ENCODE results near the gene C5orf24.
"Not testable (repeated sequence)": the region's sequence is repeated elsewhere in the genome, so short reads cannot be mapped to it uniquely, and the experiment has no call there.

The C5orf24 gene

DNA sequence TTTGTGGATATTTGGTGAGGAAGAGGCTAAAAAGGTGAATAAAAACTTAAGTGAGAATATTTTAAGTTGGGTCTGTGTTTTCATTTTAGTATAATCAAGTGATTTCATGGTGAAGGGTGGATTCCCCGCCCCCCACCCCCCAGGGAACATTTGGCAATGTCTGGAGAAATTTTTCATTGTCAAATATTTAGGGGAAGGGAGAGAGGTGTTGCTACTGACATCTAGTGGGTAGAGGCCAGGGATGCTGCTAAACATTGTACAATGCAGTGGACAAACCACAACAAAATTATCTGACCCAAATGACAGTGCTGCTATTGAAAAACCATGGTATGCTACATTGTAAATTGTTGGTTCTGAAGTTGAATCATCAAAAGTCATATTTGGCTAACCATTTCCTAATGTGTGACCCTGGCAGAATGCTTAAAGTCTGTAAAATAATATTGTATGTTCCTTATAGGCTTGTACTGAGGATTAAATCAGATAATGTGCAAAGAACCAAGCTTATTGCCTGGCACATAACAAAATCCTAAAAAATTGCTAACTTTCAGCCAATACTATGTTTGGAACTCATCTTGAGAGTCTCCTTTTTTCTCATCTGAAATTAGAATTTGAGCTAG is 5.6 kb downstream of the C5orf24 start:
- TF ChIP-seq CTCF (conservative IDR thresholded peaks at IDR 0.05; ENCODE audit: control insufficient read depth, insufficient read depth, low read depth, low read length) = peak; percentile 71
- peak; percentile 67 for DNase-seq (ENCODE audit: low read depth)

GRCh38 chr5:134856465-134856864 is 10.7 kb downstream of the C5orf24 start:
- DNase-seq (ENCODE audit: low read depth); H3K4me3 ChIP-seq (ENCODE audit: control insufficient read depth, low read depth, low read length): not testable (repeated sequence)

More for the DNA sequence above, 5.6 kb downstream of the C5orf24 start:
- H3K4me3 ChIP-seq (ENCODE audit: control insufficient read depth, low read depth, low read length) = no peak overlapping the region

- DNase-seq (ENCODE audit: low read depth) = no peak
- no peak overlapping the region for H3K4me3 ChIP-seq (ENCODE audit: control insufficient read depth, low read depth, low read length)
- TF ChIP-seq CTCF (conservative IDR thresholded peaks at IDR 0.05; ENCODE audit: control insufficient read depth, insufficient read depth, low read depth, low read length) = no peak
These were observed 11.6 kb downstream of the C5orf24 start for GRCh38 chr5:134857401-134857800.

- no peak for DNase-seq (ENCODE audit: low read depth)
- no peak overlapping the region for H3K4me3 ChIP-seq (ENCODE audit: control insufficient read depth, low read depth, low read length)
- no peak for TF ChIP-seq CTCF (conservative IDR thresholded peaks at IDR 0.05; ENCODE audit: control insufficient read depth, insufficient read depth, low read depth, low read length)
These were observed 18.9 kb downstream of the C5orf24 start for GRCh38 chr5:134864707-134865106.

GRCh38 chr5:134873494-134873893 is 27.7 kb downstream of the C5orf24 start:
- peak; percentile 7 for DNase-seq (ENCODE audit: low read depth)
- TF ChIP-seq CTCF (conservative IDR thresholded peaks at IDR 0.05; ENCODE audit: control insufficient read depth, insufficient read depth, low read depth, low read length) = no peak
- peak overlapping the region; percentile 77 for H3K4me3 ChIP-seq (ENCODE audit: control insufficient read depth, low read depth, low read length)

GRCh38 chr5:134873987-134874830 is 28.4 kb downstream of the C5orf24 start, which contains the start of gene TXNDC15:
Gene TXNDC15 (plus strand): TSS chr5:134874371. CDS start chr5:134874428, 57 bp downstream.
- no peak for TF ChIP-seq CTCF (conservative IDR thresholded peaks at IDR 0.05; ENCODE audit: control insufficient read depth, insufficient read depth, low read depth, low read length)
- H3K4me3 ChIP-seq (ENCODE audit: control insufficient read depth, low read depth, low read length) = peak within 1 kb of the TSS; percentile 77
- peak; percentile 83 for DNase-seq (ENCODE audit: low read depth)
